MM.1S (cell line): ENCODE data around the gene LDHB.

ENCODE experiments used
- DNase-seq: peaks from one replicate; pipeline ENCODE4 v3.0.0-alpha.2; 2015
- H2AFZ ChIP-seq: fragments of 300-600 bp; sonication (generic); 2 replicates; pipeline ENCODE4 v1.6.0; 2016; ENCODE audit warnings: antibody characterized with exemption, low read length
- H3F3A ChIP-seq: fragments of 300-600 bp; sonication (generic); 2 replicates; pipeline ENCODE4 v1.6.1; 2016; ENCODE audit warnings: mild to moderate bottlenecking, antibody characterized with exemption, low read length, moderate library complexity, mixed read lengths; ENCODE audit not compliant: insufficient read depth
- H3K27ac ChIP-seq: fragments of 300-600 bp; sonication (generic); 2 replicates; pipeline ENCODE4 v1.5.1; 2016; ENCODE audit warnings: mild to moderate bottlenecking, low read length
- H3K27me3 ChIP-seq: fragments of 300-600 bp; sonication (generic); replicated peaks from 2 replicates; pipeline ENCODE4 v1.6.0; 2016; ENCODE audit warnings: low read length; ENCODE audit not compliant: insufficient read depth
- H3K36me3 ChIP-seq: fragments of 300-600 bp; sonication (generic); replicated peaks from 2 replicates; pipeline ENCODE4 v1.6.1; 2016; ENCODE audit warnings: mild to moderate bottlenecking, low read length, mixed read lengths; ENCODE audit not compliant: insufficient read depth
- H3K4me1 ChIP-seq: fragments of 300-600 bp; sonication (generic); 2 replicates; pipeline ENCODE4 v1.6.1; 2016; ENCODE audit warnings: low read length, mixed read lengths
- H3K4me2 ChIP-seq: fragments of 300-600 bp; sonication (generic); 2 replicates; pipeline ENCODE4 v1.6.0; 2016; ENCODE audit warnings: low read depth, low read length
- H3K4me3 ChIP-seq: fragments of 300-600 bp; sonication (generic); 2 replicates; pipeline ENCODE4 v1.5.1; 2016; ENCODE audit warnings: low read length, mixed read lengths
- H3K79me2 ChIP-seq: fragments of 300-600 bp; sonication (generic); 2 replicates; pipeline ENCODE4 v1.6.1; 2016; ENCODE audit warnings: mixed run types, low read length, mixed read lengths
- H3K9ac ChIP-seq: fragments of 300-600 bp; sonication (generic); 2 replicates; pipeline ENCODE4 v1.6.1; 2016; ENCODE audit warnings: low read length, mixed read lengths
- H3K9me2 ChIP-seq: fragments of 300-600 bp; sonication (generic); replicated peaks from 2 replicates; pipeline ENCODE4 v1.6.1; 2016; ENCODE audit warnings: mild to moderate bottlenecking, low read length, mixed read lengths; ENCODE audit not compliant: insufficient read depth
- H3K9me3 ChIP-seq: fragments of 300-600 bp; sonication (generic); replicated peaks from 2 replicates; pipeline ENCODE4 v1.6.1; 2016; ENCODE audit warnings: mild to moderate bottlenecking, low read length, mixed read lengths; ENCODE audit not compliant: insufficient read depth
- H4K20me1 ChIP-seq: fragments of 300-600 bp; sonication (generic); 2 replicates; pipeline ENCODE4 v1.6.1; 2016; ENCODE audit warnings: mild to moderate bottlenecking, low read length, moderate library complexity, mixed read lengths; ENCODE audit not compliant: insufficient read depth
- CTCF ChIP-seq: fragments of 300-600 bp; sonication (generic); IDR thresholded peaks from 2 replicates; pipeline ENCODE4 v1.5.1; 2016; ENCODE audit warnings: antibody characterized with exemption, low read length, mixed read lengths
- EZH2 ChIP-seq: fragments of 300-600 bp; sonication (generic); optimal IDR thresholded peaks from 2 replicates; pipeline ENCODE3; 2017; ENCODE audit warnings: low read depth, mild to moderate bottlenecking, antibody characterized with exemption, low read length, mixed read lengths
- EZH2phosphoT487 ChIP-seq: fragments of 300-600 bp; sonication (generic); IDR thresholded peaks from 2 replicates; pipeline ENCODE4 v1.6.1; 2018; ENCODE audit warnings: antibody characterized with exemption, low read length

Gene LDHB

DNA sequence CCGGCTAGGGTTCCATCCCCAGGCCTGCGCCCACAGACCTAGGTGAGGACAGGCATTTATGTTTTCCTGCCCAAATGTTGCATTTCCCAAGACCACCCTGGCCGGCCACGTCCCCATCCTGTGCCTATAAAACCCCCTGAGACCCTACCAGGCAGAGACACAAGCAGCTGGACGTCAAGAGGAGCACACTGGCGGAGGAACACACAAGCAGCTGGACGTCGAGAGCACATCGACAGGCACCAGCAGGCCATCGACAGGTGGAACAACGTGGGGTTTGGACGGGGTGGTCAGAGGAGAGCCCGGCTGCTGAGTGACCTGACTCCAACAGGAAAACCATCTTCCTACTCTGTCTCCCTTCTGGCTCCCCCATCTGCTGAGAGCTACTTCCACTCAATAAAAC, 19.6 kb upstream of the LDHB start:
- no peaks in the 10 kb centered on the region for H3K27me3 ChIP-seq
- DNase-seq, result no peak
- H2AFZ ChIP-seq, result no peak overlapping the region
- no peaks in the 10 kb centered on the region for H3K9me2 ChIP-seq
- H3K4me3 ChIP-seq, result no peak overlapping the region
- no peaks in the 10 kb centered on the region for H4K20me1 ChIP-seq
- no peaks in the 10 kb centered on the region for H3K79me2 ChIP-seq
- no peaks in the 10 kb centered on the region for H3F3A ChIP-seq
- H3K4me1 ChIP-seq, result no peaks in the 10 kb centered on the region
- no peak for TF ChIP-seq EZH2phosphoT487
- TF ChIP-seq EZH2, result no peak
- TF ChIP-seq CTCF, result no peak
- no peaks in the 10 kb centered on the region for H3K9me3 ChIP-seq
- no peak overlapping the region for H3K9ac ChIP-seq
- H3K36me3 ChIP-seq, result no peaks in the 10 kb centered on the region
- no peak overlapping the region for H3K27ac ChIP-seq
- H3K4me2 ChIP-seq, result no peak overlapping the region

DNA sequence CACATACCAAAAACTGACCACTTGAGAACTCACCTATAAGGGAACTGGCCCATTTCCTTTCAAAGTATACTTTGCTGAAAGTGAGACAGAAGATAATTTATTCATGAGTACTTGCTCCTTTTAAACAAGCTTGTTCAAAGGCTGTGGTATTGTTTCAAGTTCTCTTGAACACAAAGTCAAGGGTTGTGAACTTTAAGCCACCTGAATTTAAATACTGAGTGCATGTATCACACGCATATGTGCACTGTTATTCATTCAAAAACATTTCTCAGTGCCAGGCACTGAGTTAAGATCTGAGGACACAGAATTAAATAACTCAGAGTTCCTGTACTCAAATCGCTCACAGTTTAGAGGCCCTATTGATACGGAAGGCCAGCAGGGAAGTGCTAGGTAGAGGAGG, 19.1 kb upstream of the LDHB start:
- TF ChIP-seq EZH2phosphoT487 (no peak), CTCF (no peak), EZH2 (no peak)
- H3K9ac ChIP-seq, result no peak overlapping the region

DNA sequence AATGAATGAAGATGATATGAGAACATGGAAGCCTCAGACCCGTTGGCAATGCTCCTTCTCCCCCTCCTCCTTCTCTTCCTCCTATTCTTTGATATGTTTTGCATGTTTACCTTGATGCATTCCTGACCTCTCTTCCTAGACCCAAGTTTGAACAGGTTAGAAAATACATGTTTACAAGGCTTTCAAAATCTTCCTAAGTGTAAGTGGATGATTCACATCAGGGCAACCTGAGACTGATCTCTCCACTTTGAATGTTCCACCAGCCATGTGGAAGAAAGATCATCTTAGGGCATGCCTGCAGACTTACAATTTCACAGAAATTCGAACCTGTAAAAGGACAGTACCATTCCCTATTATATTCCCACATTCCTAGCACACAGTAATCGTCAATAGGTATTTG, 18.0 kb upstream of the LDHB start:
- Histone ChIP-seq H3K79me2 (no peaks in the 10 kb centered on the region), H3K4me2 (no peak overlapping the region), H3K9me2 (no peaks in the 10 kb centered on the region)

More for the DNA sequence above, 19.1 kb upstream of the LDHB start:
- no peaks in the 10 kb centered on the region for H3K9me3 ChIP-seq
- H3K36me3 ChIP-seq, result no peaks in the 10 kb centered on the region
- H3K79me2 ChIP-seq, result no peaks in the 10 kb centered on the region
- no peak overlapping the region for H3K4me3 ChIP-seq
- H3K27ac ChIP-seq, result no peak overlapping the region
- H2AFZ ChIP-seq, result no peak overlapping the region
- no peak for DNase-seq
- no peaks in the 10 kb centered on the region for H3F3A ChIP-seq
- H3K4me2 ChIP-seq, result no peak overlapping the region
- no peaks in the 10 kb centered on the region for H4K20me1 ChIP-seq
- H3K9me2 ChIP-seq, result no peaks in the 10 kb centered on the region
- no peaks in the 10 kb centered on the region for H3K27me3 ChIP-seq
- no peaks in the 10 kb centered on the region for H3K4me1 ChIP-seq

More for the DNA sequence above, 18.0 kb upstream of the LDHB start:
- Histone ChIP-seq H3K4me3 (no peak overlapping the region), H3K9me3 (no peaks in the 10 kb centered on the region), H3K27me3 (no peaks in the 10 kb centered on the region), H4K20me1 (no peaks in the 10 kb centered on the region), H3K36me3 (no peaks in the 10 kb centered on the region), H3F3A (no peaks in the 10 kb centered on the region), H3K27ac (no peak overlapping the region), H3K9ac (no peak overlapping the region), H2AFZ (no peak overlapping the region), H3K4me1 (no peaks in the 10 kb centered on the region)
- TF ChIP-seq CTCF (no peak), EZH2 (no peak), EZH2phosphoT487 (no peak)
- DNase-seq, result no peak
